Ovary (tissue), 9 donors: Measurements from ENCODE around the gene STAT5A. TPM values are rescaled to one million over a fixed set of nuclear protein-coding genes. Genes with fewer than 3 reads are reported as not detected.

ENCODE experiments used
- DNase-seq, 5 donors: peaks; one replicate each; pipeline ENCODE4 v3.0.0-alpha.2; 2019 to 2020
- H3K27ac ChIP-seq, 2 donors: fragments of 200-600 bp; one replicate each; pipeline versions ENCODE4 v1.5.1 to v1.8.0; 2019 to 2022
- H3K27me3 ChIP-seq: fragments of 200-600 bp; one replicate; pipeline ENCODE4 v1.8.0; 2022
- H3K36me3 ChIP-seq: fragments of 200-600 bp; sonication (generic); one replicate; pipeline ENCODE4 v1.5.1; 2019
- H3K4me1 ChIP-seq: one replicate; pipeline ENCODE4 v1.8.1; 2013; ENCODE audit warnings: mild to moderate bottlenecking, moderate library complexity; ENCODE audit not compliant: insufficient read depth
- H3K4me3 ChIP-seq: fragments of 200-600 bp; sonication (generic); one replicate; pipeline ENCODE4 v1.5.1; 2017
- H3K9me3 ChIP-seq, 2 donors: fragments of 200-600 bp in 1 of 2; sonication (generic) in 1 of 2; one replicate each; pipeline versions ENCODE4 v1.5.1 to v1.8.1; 2013 to 2019; ENCODE audit warnings: mild to moderate bottlenecking in 1 of 2, moderate library complexity in 1 of 2
- EP300 ChIP-seq: sonication (generic); formaldehyde crosslinking; IDR thresholded peaks from one replicate; pipeline ENCODE4 v1.6.1; 2017; ENCODE audit warnings: antibody characterized with exemption
- POLR2A ChIP-seq: fragments of 450-650 bp; IDR thresholded peaks from one replicate; pipeline ENCODE4 v1.6.1; 2017; ENCODE audit warnings: antibody characterized with exemption, mild to moderate bottlenecking, moderate library complexity
- WGBS, 3 donors: extraction: QIAGEN DNeasy Blood & Tissue Kit in 1 of 3; methylation state at CpG; one replicate each; pipeline versions ENCODE4 v1.1.5 to v1.1.7; 2013 to 2017; 5-methylcytosine and 5-hydroxymethylcytosine counted together
- intact Hi-C, 4 donors: fragments of 100-400 bp; cut with DNase I; formaldehyde crosslinking; loops; one replicate each; pipeline versions ENCODE4 v1.11.0 to v1.15.1; 2022 to 2023
- polyA plus RNA-seq, 2 donors: library from polyadenylated mRNA; stranded (reverse); fragments of 200-250 nt in 1 of 2; fragments of 350-450 nt in 1 of 2; fragmentation: Illumina TruSeq in 1 of 2; extraction: RNeasy Lipid Tissue Mini Kit (QIAGEN cat#74804) in 1 of 2; gene quantifications; one replicate each; pipeline ENCODE4 v1.2.3, GENCODE V29; 2013 to 2014
- total RNA-seq, 7 donors: library from RNA; depleted of rRNA in 2 of 7; stranded (reverse); fragments of >200 nt in 2 of 7; fragmentation: NEBNext Ultra II Directional in 3 of 7; extraction: Animal tissue kit (Norgen Biotek cat#: 25700) in 3 of 7; gene quantifications; one replicate each; pipeline versions ENCODE4 v1.1.0 to v1.2.4, GENCODE V29; 2016 to 2023
- TF ChIP-seq, protein P1 (sequence below), 3 donors: fragments of 450-650 bp in 2 of 3; fragments of 200-600 bp in 1 of 3; IDR thresholded peaks; one replicate each; pipeline versions ENCODE4 v1.5.1 to v1.8.0; 2016 to 2022; ENCODE audit warnings: antibody characterized with exemption in 3 of 3, mild to moderate bottlenecking in 1 of 3
- donor health status: DM: no; HTN: no; CAD: no; lungs with moderate emphysema.
- donor health status: DM: no; HTN: no; CAD: no.
- donor health status: Bipolar disorder and iron deficiency.
- donor health status: DM: yes; HTN: yes; CAD: no.
- donor health status: DM: no; HTN: no; CAD: no.
- donor health status: DM: yes; HTN: yes; CAD: no.

STAT5A gene
- total and polyA plus RNA-seq, 9 donors: 19.5 to 82.8 (median 51.4) TPM

DNA sequence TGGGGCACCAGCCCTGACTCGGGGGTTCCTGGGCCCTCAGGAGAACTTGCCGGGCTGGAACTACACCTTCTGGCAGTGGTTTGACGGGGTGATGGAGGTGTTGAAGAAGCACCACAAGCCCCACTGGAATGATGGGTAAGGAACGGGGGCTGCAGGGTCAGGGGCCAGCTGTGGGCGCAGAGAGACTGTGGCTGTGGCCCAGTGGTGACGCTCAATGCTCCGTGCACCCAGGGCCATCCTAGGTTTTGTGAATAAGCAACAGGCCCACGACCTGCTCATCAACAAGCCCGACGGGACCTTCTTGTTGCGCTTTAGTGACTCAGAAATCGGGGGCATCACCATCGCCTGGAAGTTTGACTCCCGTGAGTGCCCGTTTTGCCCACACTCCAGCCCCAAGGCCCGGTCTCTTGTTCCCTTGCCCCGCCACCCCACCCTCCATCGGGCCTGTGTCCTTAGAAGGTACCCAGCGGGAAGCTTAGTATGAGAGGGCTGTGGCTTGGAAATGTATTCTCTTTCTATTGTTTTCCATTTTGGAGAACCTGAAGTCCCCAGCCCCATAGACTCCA, 19.1 kb downstream of the STAT5A start:
- no peak overlapping the region for H3K4me3 ChIP-seq

GRCh38 chr17:42308446-42308845, 20.1 kb downstream of the STAT5A start:
- WGBS, 3 donors: 11 to 34% (median 34%) methylated on average over 7 of the region's 7 CpGs
- H3K27ac ChIP-seq: peak overlapping the region; percentile 71 to 92
- TF ChIP-seq, protein P1, sequence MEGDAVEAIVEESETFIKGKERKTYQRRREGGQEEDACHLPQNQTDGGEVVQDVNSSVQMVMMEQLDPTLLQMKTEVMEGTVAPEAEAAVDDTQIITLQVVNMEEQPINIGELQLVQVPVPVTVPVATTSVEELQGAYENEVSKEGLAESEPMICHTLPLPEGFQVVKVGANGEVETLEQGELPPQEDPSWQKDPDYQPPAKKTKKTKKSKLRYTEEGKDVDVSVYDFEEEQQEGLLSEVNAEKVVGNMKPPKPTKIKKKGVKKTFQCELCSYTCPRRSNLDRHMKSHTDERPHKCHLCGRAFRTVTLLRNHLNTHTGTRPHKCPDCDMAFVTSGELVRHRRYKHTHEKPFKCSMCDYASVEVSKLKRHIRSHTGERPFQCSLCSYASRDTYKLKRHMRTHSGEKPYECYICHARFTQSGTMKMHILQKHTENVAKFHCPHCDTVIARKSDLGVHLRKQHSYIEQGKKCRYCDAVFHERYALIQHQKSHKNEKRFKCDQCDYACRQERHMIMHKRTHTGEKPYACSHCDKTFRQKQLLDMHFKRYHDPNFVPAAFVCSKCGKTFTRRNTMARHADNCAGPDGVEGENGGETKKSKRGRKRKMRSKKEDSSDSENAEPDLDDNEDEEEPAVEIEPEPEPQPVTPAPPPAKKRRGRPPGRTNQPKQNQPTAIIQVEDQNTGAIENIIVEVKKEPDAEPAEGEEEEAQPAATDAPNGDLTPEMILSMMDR (IDR thresholded peaks at IDR 0.05): no peak
- no peak for TF ChIP-seq EP300
- no peak for TF ChIP-seq POLR2A
- H3K27me3 ChIP-seq: no peaks in the 10 kb centered on the region
- peaks cover 23% of the 10 kb centered on the region for H3K4me1 ChIP-seq
- intact Hi-C loops: no loop called here
- DNase-seq: no peak
- no peaks in the 10 kb centered on the region for H3K36me3 ChIP-seq
- H3K9me3 ChIP-seq: no peaks in the 10 kb centered on the region
- no peak overlapping the region for H3K4me3 ChIP-seq

More for the DNA sequence above, 19.1 kb downstream of the STAT5A start:
- TF ChIP-seq EP300: no peak
- TF ChIP-seq POLR2A: no peak
- TF ChIP-seq, protein P1 (IDR thresholded peaks at IDR 0.05): no peak
- no peak for DNase-seq
- Histone ChIP-seq H3K27me3 (no peaks in the 10 kb centered on the region), H3K27ac (peak overlapping the region in 1 of 2 donors; percentile 92), H3K36me3 (no peaks in the 10 kb centered on the region), H3K9me3 (no peaks in the 10 kb centered on the region), H3K4me1 (peaks cover 20% of the 10 kb centered on the region)
- intact Hi-C loops: no loop called here
- WGBS, 3 donors: 93 to 95% (median 95%) methylated on average over 19 of the region's 19 CpGs

DNA sequence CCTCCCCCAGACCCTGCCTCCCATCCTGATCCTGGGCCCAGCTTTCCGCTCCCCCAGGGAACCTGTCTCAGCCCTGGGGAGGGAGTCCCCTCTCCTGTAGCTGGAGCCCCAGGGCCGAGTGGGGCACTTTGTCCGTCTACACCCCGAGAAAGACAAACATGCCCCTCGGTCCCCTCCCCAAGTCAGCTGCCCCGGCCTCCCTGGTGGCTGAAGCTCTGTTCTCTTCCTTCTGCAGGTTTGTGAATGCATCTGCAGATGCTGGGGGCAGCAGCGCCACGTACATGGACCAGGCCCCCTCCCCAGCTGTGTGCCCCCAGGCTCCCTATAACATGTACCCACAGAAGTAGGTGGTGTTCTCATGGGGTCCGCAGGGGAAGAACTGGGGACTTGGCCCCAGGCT, 20.8 kb downstream of the STAT5A start:
- intact Hi-C loops: no loop called here
- Histone ChIP-seq H3K36me3 (no peaks in the 10 kb centered on the region), H3K4me1 (peaks cover 23% of the 10 kb centered on the region), H3K27ac (peak overlapping the region; percentile 71 to 92), H3K27me3 (no peaks in the 10 kb centered on the region), H3K4me3 (no peak overlapping the region), H3K9me3 (no peaks in the 10 kb centered on the region)
- 62 to 79% (median 64%) methylated on average over 9 of the region's 9 CpGs for WGBS, 3 donors
- TF ChIP-seq EP300 (no peak), POLR2A (no peak)
- TF ChIP-seq, protein P1 (IDR thresholded peaks at IDR 0.05): no peak
- DNase-seq: no peak

GRCh38 chr17:42309986-42310786, 21.9 kb downstream of the STAT5A start:
- TF ChIP-seq POLR2A: no peak
- TF ChIP-seq, protein P1 (IDR thresholded peaks at IDR 0.05): peak in 1 of 3 donors; percentile 20
- TF ChIP-seq EP300: no peak
- Histone ChIP-seq H3K9me3 (no peaks in the 10 kb centered on the region), H3K36me3 (no peaks in the 10 kb centered on the region), H3K27ac (peak overlapping the region; percentile 71 to 92), H3K4me1 (peaks cover 23% of the 10 kb centered on the region), H3K4me3 (no peak overlapping the region), H3K27me3 (no peaks in the 10 kb centered on the region)
- peak in 4 of 5 donors; percentile 50 to 69 (median 58) for DNase-seq
- intact Hi-C loops: loop anchor here in 1 of 4 donors (5.0 kb wide), 1 partner anchor 207 kb away; no protein-coding TSS in a partner anchor
- WGBS, 3 donors: 51 to 54% (median 54%) methylated on average over 19 of the region's 19 CpGs
